ENCODE measurements around the gene KDM8. TPM values are rescaled to one million over a fixed set of nuclear protein-coding genes. Genes with fewer than 3 reads are reported as not detected.

Gene KDM8
- total and polyA plus RNA-seq, 4 donors = 4.6 to 198 (median 97.7) TPM

GRCh38 chr16:27234603-27235002 lies 31.3 kb downstream of the KDM8 start:
- TF ChIP-seq FOXA2 (IDR thresholded peaks at IDR 0.05) = no peak
- no peak for TF ChIP-seq TAF1 (conservative IDR thresholded peaks at IDR 0.05)
- TF ChIP-seq, protein P1, sequence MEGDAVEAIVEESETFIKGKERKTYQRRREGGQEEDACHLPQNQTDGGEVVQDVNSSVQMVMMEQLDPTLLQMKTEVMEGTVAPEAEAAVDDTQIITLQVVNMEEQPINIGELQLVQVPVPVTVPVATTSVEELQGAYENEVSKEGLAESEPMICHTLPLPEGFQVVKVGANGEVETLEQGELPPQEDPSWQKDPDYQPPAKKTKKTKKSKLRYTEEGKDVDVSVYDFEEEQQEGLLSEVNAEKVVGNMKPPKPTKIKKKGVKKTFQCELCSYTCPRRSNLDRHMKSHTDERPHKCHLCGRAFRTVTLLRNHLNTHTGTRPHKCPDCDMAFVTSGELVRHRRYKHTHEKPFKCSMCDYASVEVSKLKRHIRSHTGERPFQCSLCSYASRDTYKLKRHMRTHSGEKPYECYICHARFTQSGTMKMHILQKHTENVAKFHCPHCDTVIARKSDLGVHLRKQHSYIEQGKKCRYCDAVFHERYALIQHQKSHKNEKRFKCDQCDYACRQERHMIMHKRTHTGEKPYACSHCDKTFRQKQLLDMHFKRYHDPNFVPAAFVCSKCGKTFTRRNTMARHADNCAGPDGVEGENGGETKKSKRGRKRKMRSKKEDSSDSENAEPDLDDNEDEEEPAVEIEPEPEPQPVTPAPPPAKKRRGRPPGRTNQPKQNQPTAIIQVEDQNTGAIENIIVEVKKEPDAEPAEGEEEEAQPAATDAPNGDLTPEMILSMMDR (IDR thresholded peaks at IDR 0.05; ENCODE audit: low read depth, low read length, missing input control) = no peak
- TF ChIP-seq REST (IDR thresholded peaks at IDR 0.05) = no peak
- TF ChIP-seq HNF4A (conservative IDR thresholded peaks at IDR 0.05) = no peak
- TF ChIP-seq JUND (IDR thresholded peaks at IDR 0.05) = no peak
- no peak for TF ChIP-seq NR2F2 (IDR thresholded peaks at IDR 0.05)
- no peak for TF ChIP-seq EGR1 (IDR thresholded peaks at IDR 0.05; ENCODE audit: low read depth in 2 of 2)
- no peak for TF ChIP-seq HNF4G (IDR thresholded peaks at IDR 0.05)
- TF ChIP-seq FOXA1 (IDR thresholded peaks at IDR 0.05) = no peak
- no peak for TF ChIP-seq RAD21 (IDR thresholded peaks at IDR 0.05)
- 13% methylated on average over 4 of the region's 4 CpGs for WGBS
- peaks cover 0 to 10% (median 4%) of the 10 kb centered on the region in 4 donors for H3K36me3 ChIP-seq (ENCODE audit: control insufficient read depth in 4 of 4, insufficient read depth in 3 of 4, low read depth in 1 of 4, low read length in 3 of 4)
- H3K9ac ChIP-seq (ENCODE audit: low read depth in 1 of 2, low read length in 2 of 2) = peak overlapping the region in 1 of 2 donors; percentile 24
- H3K27ac ChIP-seq (ENCODE audit: low read depth in 1 of 2, low read length in 2 of 2) = peak overlapping the region in 1 of 2 donors; percentile 78
- H3K27me3 ChIP-seq (ENCODE audit: control insufficient read depth in 4 of 4, insufficient read depth in 4 of 4, low read length in 3 of 4) = no peaks in the 10 kb centered on the region
- peaks cover 0 to 6% (median 4%) of the 10 kb centered on the region in 4 donors for H3K4me1 ChIP-seq (ENCODE audit: control insufficient read depth in 4 of 4, insufficient read depth in 4 of 4, low read length in 3 of 4)
- no peaks in the 10 kb centered on the region for H3K9me3 ChIP-seq (ENCODE audit: control insufficient read depth in 4 of 4, low read length in 3 of 4)
- DNase-seq (ENCODE audit: low spot score) = no peak
- H3K4me3 ChIP-seq (ENCODE audit: low read depth in 1 of 3, low read length in 3 of 3) = no peak overlapping the region

GRCh38 chr16:27235055-27235937 lies 32.0 kb downstream of the KDM8 start:
- Histone ChIP-seq H3K27me3 (ENCODE audit: control insufficient read depth in 4 of 4, insufficient read depth in 4 of 4, low read length in 3 of 4) (no peaks in the 10 kb centered on the region), H3K9ac (ENCODE audit: low read depth in 1 of 2, low read length in 2 of 2) (peak overlapping the region in 1 of 2 donors; percentile 24), H3K4me3 (ENCODE audit: low read depth in 1 of 3, low read length in 3 of 3) (no peak overlapping the region), H3K4me1 (ENCODE audit: control insufficient read depth in 4 of 4, insufficient read depth in 4 of 4, low read length in 3 of 4) (peaks cover 0 to 6% (median 4%) of the 10 kb centered on the region in 4 donors), H3K9me3 (ENCODE audit: control insufficient read depth in 4 of 4, low read length in 3 of 4) (no peaks in the 10 kb centered on the region), H3K27ac (ENCODE audit: low read depth in 1 of 2, low read length in 2 of 2) (peak overlapping the region; percentile 44 to 78), H3K36me3 (ENCODE audit: control insufficient read depth in 4 of 4, insufficient read depth in 3 of 4, low read depth in 1 of 4, low read length in 3 of 4) (peaks cover 0 to 10% (median 4%) of the 10 kb centered on the region in 4 donors)
- TF ChIP-seq RAD21 (IDR thresholded peaks at IDR 0.05) (peak; percentile 95 to 96), SP1 (IDR thresholded peaks at IDR 0.05) (peak; percentile 4), RXRA (IDR thresholded peaks at IDR 0.05) (peak; percentile 6 to 17), HNF4A (conservative IDR thresholded peaks at IDR 0.05) (no peak), YY1 (IDR thresholded peaks at IDR 0.05) (no peak)
- TF ChIP-seq, protein P1 (IDR thresholded peaks at IDR 0.05; ENCODE audit: low read depth, low read length, missing input control) = peak; percentile 90
- TF ChIP-seq, protein P2, sequence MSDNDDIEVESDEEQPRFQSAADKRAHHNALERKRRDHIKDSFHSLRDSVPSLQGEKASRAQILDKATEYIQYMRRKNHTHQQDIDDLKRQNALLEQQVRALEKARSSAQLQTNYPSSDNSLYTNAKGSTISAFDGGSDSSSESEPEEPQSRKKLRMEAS (IDR thresholded peaks at IDR 0.05) = no peak
- WGBS = 52% methylated on average over 23 of the region's 23 CpGs
- peak; percentile 69 for DNase-seq (ENCODE audit: low spot score)
